Measurements from ENCODE around the gene PHF13. TPM values are rescaled to one million over a fixed set of nuclear protein-coding genes. Genes with fewer than 3 reads are reported as not detected.

PHF13 gene
- total RNA-seq (2014; rRNA removed; shearing (Covaris generic)) = 9.2 and 11.1 TPM in 2 replicates

GRCh38 chr1:6613361-6614018, at the start of gene PHF13:
TSS of gene PHF13 (plus strand) at chr1:6613731. CDS start at chr1:6614067, 336 bp downstream.

GRCh38 chr1:6579374-6580118, 34.0 kb upstream of the PHF13 start, which contains the start of gene ZBTB48:
TSS of gene ZBTB48 (plus strand) at chr1:6579994. CDS start at chr1:6580610, 616 bp downstream.

GRCh38 chr1:6602669-6603237, 10.8 kb upstream of the PHF13 start, which contains the start of gene KLHL21:
TSS of gene KLHL21 (minus strand) at chr1:6602869. CDS start at chr1:6602817, 52 bp downstream.

GRCh38 chr1:6624710-6625583, 11.4 kb downstream of the PHF13 start, which contains the start of gene THAP3:
TSS of gene THAP3 (plus strand) at chr1:6624868. CDS start at chr1:6625219, 351 bp downstream.

Other genes starting within 250 kb of the PHF13 start
- gene ACOT7, start 220.0 kb upstream of the PHF13 start, total RNA-seq (2014; rRNA removed; shearing (Covaris generic)) = 166 and 192 TPM in 2 replicates
- 0.68 and 2.0 TPM in 2 replicates for gene HES2, start 193.8 kb upstream of the PHF13 start, total RNA-seq (2014; rRNA removed; shearing (Covaris generic))
- gene ESPN, start 189.0 kb upstream of the PHF13 start, total RNA-seq (2014; rRNA removed; shearing (Covaris generic)) = 12.2 and 15.3 TPM in 2 replicates
- 28.0 and 28.6 TPM in 2 replicates for gene TNFRSF25, start 147.6 kb upstream of the PHF13 start, total RNA-seq (2014; rRNA removed; shearing (Covaris generic))
- 39.9 and 40.2 TPM in 2 replicates for gene PLEKHG5, start 122.1 kb upstream of the PHF13 start, total RNA-seq (2014; rRNA removed; shearing (Covaris generic))
- gene NOL9, start 59.2 kb upstream of the PHF13 start, total RNA-seq (2014; rRNA removed; shearing (Covaris generic)) = 27.9 and 31.2 TPM in 2 replicates
- gene TAS1R1, start 58.4 kb upstream of the PHF13 start, total RNA-seq (2014; rRNA removed; shearing (Covaris generic)) = 0.04 TPM in 1 of 2 replicates, not detected in the other
- 20.4 and 23.1 TPM in 2 replicates for gene ZBTB48, start 33.7 kb upstream of the PHF13 start, total RNA-seq (2014; rRNA removed; shearing (Covaris generic))
- gene KLHL21, start 10.9 kb upstream of the PHF13 start, total RNA-seq (2014; rRNA removed; shearing (Covaris generic)) = 121 and 127 TPM in 2 replicates
- gene THAP3, start 11.1 kb downstream of the PHF13 start, total RNA-seq (2014; rRNA removed; shearing (Covaris generic)) = 30.5 and 30.7 TPM in 2 replicates
- gene DNAJC11, start 88.1 kb downstream of the PHF13 start, total RNA-seq (2014; rRNA removed; shearing (Covaris generic)) = 48.4 and 71.1 TPM in 2 replicates
- 44.1 and 45.5 TPM in 2 replicates for gene CAMTA1, start 171.7 kb downstream of the PHF13 start, total RNA-seq (2014; rRNA removed; shearing (Covaris generic))